ENCODE results near the gene CTAG1B. TPM values are rescaled to one million over a fixed set of nuclear protein-coding genes. Genes with fewer than 3 reads are reported as not detected.

The CTAG1B gene
- polyA plus RNA-seq, 3 donors, result not detected

GRCh38 chrX:154653048-154653401, 33.9 kb upstream of the CTAG1B start:
- H3K9me3 ChIP-seq (replicated peaks in 1 of 2; ENCODE audit: control insufficient read depth in 1 of 2, insufficient read depth in 1 of 2, low read length in 2 of 2), result no peaks in the 10 kb centered on the region
- H3K4me1 ChIP-seq (ENCODE audit: control insufficient read depth in 1 of 2, insufficient read depth in 2 of 2, low read length in 2 of 2), result no peaks in the 10 kb centered on the region
- H3K9me3 Mint-ChIP-seq, result peaks cover 0 to 7% (median 0%) of the 10 kb centered on the region in 7 donors
- no peaks in the 10 kb centered on the region for H3K27me3 ChIP-seq (ENCODE audit: control insufficient read depth in 2 of 2, insufficient read depth in 2 of 2, low read length in 2 of 2)
- DNase-seq, result no peak
- no peak overlapping the region for H3K9ac ChIP-seq (ENCODE audit: insufficient read depth, low read length, poor library complexity, severe bottlenecking)
- H3K4me3 Mint-ChIP-seq, result no peak overlapping the region
- H2AFZ ChIP-seq (ENCODE audit: insufficient read depth, low read depth, low read length, poor library complexity, severe bottlenecking), result no peak overlapping the region
- H3K27ac Mint-ChIP-seq, result no peak overlapping the region
- H3K4me1 Mint-ChIP-seq, result peaks cover 6% of the 10 kb centered on the region
- no peaks in the 10 kb centered on the region for H3K36me3 Mint-ChIP-seq
- intact Hi-C loops (cut with micrococcal nuclease), result no loop called here
- WGBS (ENCODE audit: insufficient coverage), result 100% methylated on average over 1 of the region's 23 CpGs
- TF ChIP-seq, protein P1, sequence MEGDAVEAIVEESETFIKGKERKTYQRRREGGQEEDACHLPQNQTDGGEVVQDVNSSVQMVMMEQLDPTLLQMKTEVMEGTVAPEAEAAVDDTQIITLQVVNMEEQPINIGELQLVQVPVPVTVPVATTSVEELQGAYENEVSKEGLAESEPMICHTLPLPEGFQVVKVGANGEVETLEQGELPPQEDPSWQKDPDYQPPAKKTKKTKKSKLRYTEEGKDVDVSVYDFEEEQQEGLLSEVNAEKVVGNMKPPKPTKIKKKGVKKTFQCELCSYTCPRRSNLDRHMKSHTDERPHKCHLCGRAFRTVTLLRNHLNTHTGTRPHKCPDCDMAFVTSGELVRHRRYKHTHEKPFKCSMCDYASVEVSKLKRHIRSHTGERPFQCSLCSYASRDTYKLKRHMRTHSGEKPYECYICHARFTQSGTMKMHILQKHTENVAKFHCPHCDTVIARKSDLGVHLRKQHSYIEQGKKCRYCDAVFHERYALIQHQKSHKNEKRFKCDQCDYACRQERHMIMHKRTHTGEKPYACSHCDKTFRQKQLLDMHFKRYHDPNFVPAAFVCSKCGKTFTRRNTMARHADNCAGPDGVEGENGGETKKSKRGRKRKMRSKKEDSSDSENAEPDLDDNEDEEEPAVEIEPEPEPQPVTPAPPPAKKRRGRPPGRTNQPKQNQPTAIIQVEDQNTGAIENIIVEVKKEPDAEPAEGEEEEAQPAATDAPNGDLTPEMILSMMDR (IDR thresholded peaks at IDR 0.05), result no peak
- H3K4me2 ChIP-seq (replicated peaks; ENCODE audit: extremely low read depth, low read length, poor library complexity, severe bottlenecking), result no peak overlapping the region
- no peak overlapping the region for H3K27ac ChIP-seq (ENCODE audit: low read depth in 1 of 2, low read length in 2 of 2)
- no peaks in the 10 kb centered on the region for H3K79me2 ChIP-seq (ENCODE audit: insufficient read depth, low read length)
- peaks cover 2 to 5% (median 4%) of the 10 kb centered on the region in 3 donors for H3K27me3 Mint-ChIP-seq (ENCODE audit: low read depth in 3 of 3)
- no peaks in the 10 kb centered on the region for H3K36me3 ChIP-seq (replicated peaks in 1 of 2; ENCODE audit: control insufficient read depth in 1 of 2, insufficient read depth in 2 of 2, low read length in 2 of 2)
- H3K4me3 ChIP-seq (replicated peaks in 1 of 3; ENCODE audit: low read depth in 2 of 3, low read length in 3 of 3), result no peak overlapping the region
- H4K20me1 ChIP-seq (ENCODE audit: insufficient read depth, low read length), result no peaks in the 10 kb centered on the region

GRCh38 chrX:154652311-154653047, 33.4 kb upstream of the CTAG1B start:
- 97% methylated on average over 10 of the region's 30 CpGs for WGBS (ENCODE audit: insufficient coverage)
- Mint-ChIP-seq H3K27ac (no peak overlapping the region), H3K4me1 (peaks cover 6% of the 10 kb centered on the region), H3K27me3 (ENCODE audit: low read depth in 3 of 3) (peaks cover 2 to 5% (median 3%) of the 10 kb centered on the region in 3 donors), H3K9me3 (peaks cover 0 to 7% (median 0%) of the 10 kb centered on the region in 7 donors), H3K4me3 (no peak overlapping the region), H3K36me3 (no peaks in the 10 kb centered on the region)
- Histone ChIP-seq H3K4me3 (replicated peaks in 1 of 3; ENCODE audit: low read depth in 2 of 3, low read length in 3 of 3) (no peak overlapping the region), H3K36me3 (replicated peaks in 1 of 2; ENCODE audit: control insufficient read depth in 1 of 2, insufficient read depth in 2 of 2, low read length in 2 of 2) (no peaks in the 10 kb centered on the region), H3K9me3 (replicated peaks in 1 of 2; ENCODE audit: control insufficient read depth in 1 of 2, insufficient read depth in 1 of 2, low read length in 2 of 2) (no peaks in the 10 kb centered on the region), H3K9ac (ENCODE audit: insufficient read depth, low read length, poor library complexity, severe bottlenecking) (no peak overlapping the region), H3K27ac (ENCODE audit: low read depth in 1 of 2, low read length in 2 of 2) (no peak overlapping the region), H3K27me3 (ENCODE audit: control insufficient read depth in 2 of 2, insufficient read depth in 2 of 2, low read length in 2 of 2) (no peaks in the 10 kb centered on the region), H3K4me1 (ENCODE audit: control insufficient read depth in 1 of 2, insufficient read depth in 2 of 2, low read length in 2 of 2) (no peaks in the 10 kb centered on the region), H3K4me2 (replicated peaks; ENCODE audit: extremely low read depth, low read length, poor library complexity, severe bottlenecking) (no peak overlapping the region), H2AFZ (ENCODE audit: insufficient read depth, low read depth, low read length, poor library complexity, severe bottlenecking) (no peak overlapping the region), H3K79me2 (ENCODE audit: insufficient read depth, low read length) (no peaks in the 10 kb centered on the region), H4K20me1 (ENCODE audit: insufficient read depth, low read length) (no peaks in the 10 kb centered on the region)
- intact Hi-C loops (cut with micrococcal nuclease), result no loop called here
- no peak for DNase-seq
- TF ChIP-seq, protein P1 (IDR thresholded peaks at IDR 0.05), result no peak
